HCT116 (cell line): ENCODE results near the gene IGSF21.

Experiments
- TF ChIP-seq, protein P1 (sequence below): IDR thresholded peaks from 2 replicates; pipeline ENCODE4 v1.6.1; 2012
- TF ChIP-seq, protein P2 (sequence below), 3 experiments: fragments of 200-600 bp in 1 of 3; sonication (generic) in 1 of 3; IDR thresholded peaks in 2 of 3; conservative IDR thresholded peaks in 1 of 3; 2 replicates each; pipeline ENCODE4 v1.5.1; 2012 to 2017; ENCODE audit warnings: low read depth in 2 of 3, low read length in 2 of 3, antibody characterized with exemption in 1 of 3, borderline replicate concordance in 1 of 3, control low read depth in 1 of 3, mild to moderate bottlenecking in 1 of 3, mixed read lengths in 1 of 3, mixed run types in 1 of 3, moderate library complexity in 1 of 3; ENCODE audit not compliant: insufficient read depth in 1 of 3

DNA sequence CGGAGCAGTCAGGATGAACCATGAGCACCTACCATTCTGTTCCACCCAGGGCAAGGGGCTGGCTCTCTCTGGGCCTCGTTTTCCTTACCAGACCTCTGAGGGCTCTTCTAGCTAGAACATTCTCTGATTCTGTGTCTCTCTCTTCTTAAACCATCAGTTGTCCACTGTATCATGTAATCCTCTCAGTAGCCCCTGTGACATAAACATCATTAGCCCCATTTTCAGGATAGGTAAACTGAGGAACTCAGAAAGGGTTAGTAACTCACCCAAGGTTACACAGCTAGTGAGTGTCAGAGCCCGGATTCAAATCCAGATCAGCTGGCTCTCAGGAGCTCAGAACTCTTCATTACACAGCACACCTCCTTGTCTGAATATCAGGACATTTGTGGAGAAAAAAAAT lies 22.8 kb downstream of the IGSF21 start:
- TF ChIP-seq, protein P1, sequence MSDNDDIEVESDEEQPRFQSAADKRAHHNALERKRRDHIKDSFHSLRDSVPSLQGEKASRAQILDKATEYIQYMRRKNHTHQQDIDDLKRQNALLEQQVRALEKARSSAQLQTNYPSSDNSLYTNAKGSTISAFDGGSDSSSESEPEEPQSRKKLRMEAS, result no peak
- TF ChIP-seq, protein P2, sequence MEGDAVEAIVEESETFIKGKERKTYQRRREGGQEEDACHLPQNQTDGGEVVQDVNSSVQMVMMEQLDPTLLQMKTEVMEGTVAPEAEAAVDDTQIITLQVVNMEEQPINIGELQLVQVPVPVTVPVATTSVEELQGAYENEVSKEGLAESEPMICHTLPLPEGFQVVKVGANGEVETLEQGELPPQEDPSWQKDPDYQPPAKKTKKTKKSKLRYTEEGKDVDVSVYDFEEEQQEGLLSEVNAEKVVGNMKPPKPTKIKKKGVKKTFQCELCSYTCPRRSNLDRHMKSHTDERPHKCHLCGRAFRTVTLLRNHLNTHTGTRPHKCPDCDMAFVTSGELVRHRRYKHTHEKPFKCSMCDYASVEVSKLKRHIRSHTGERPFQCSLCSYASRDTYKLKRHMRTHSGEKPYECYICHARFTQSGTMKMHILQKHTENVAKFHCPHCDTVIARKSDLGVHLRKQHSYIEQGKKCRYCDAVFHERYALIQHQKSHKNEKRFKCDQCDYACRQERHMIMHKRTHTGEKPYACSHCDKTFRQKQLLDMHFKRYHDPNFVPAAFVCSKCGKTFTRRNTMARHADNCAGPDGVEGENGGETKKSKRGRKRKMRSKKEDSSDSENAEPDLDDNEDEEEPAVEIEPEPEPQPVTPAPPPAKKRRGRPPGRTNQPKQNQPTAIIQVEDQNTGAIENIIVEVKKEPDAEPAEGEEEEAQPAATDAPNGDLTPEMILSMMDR (IDR thresholded peaks at IDR 0.05 in 2 of 3, conservative IDR thresholded peaks at IDR 0.05 in 1 of 3; ENCODE audit: borderline replicate concordance in 1 of 3, insufficient read depth in 1 of 3, low read depth in 2 of 3, low read length in 2 of 3), result no peak
